ES-I3 (cell line): ENCODE data around the gene TSSK2.

Experiments used
- H3K36me3 ChIP-seq: 2 replicates; pipeline ENCODE4 v1.6.1; 2013; ENCODE audit warnings: mild to moderate bottlenecking, low read length, control low read depth, moderate library complexity; ENCODE audit not compliant: insufficient read depth
- H3K4me1 ChIP-seq: 2 replicates; pipeline ENCODE4 v1.6.1; 2013; ENCODE audit warnings: mild to moderate bottlenecking, control low read depth, low read length; ENCODE audit not compliant: insufficient read depth
- H3K9ac ChIP-seq: 2 replicates; pipeline ENCODE4 v1.6.1; 2013; ENCODE audit warnings: low read depth, mild to moderate bottlenecking, low read length, moderate library complexity
- H3K9me3 ChIP-seq: 2 replicates; pipeline ENCODE4 v1.6.1; 2013; ENCODE audit warnings: mild to moderate bottlenecking, low read length, moderate library complexity; ENCODE audit not compliant: control insufficient read depth, insufficient read depth

The TSSK2 gene

GRCh38 chr22:19180234-19180633, 49.1 kb downstream of the TSSK2 start:
- Histone ChIP-seq H3K9ac (no peak overlapping the region), H3K4me1 (peaks cover 25% of the 10 kb centered on the region; the same call in 1 of the 2 replicates)

GRCh38 chr22:19180740-19181410, 49.8 kb downstream of the TSSK2 start:
- Histone ChIP-seq H3K9me3 (no peaks in the 10 kb centered on the region), H3K36me3 (no peaks in the 10 kb centered on the region; the same call in 1 of the 2 replicates), H3K4me1 (peaks cover 19% of the 10 kb centered on the region; the same call in 1 of the 2 replicates), H3K9ac (no peak overlapping the region)

More at GRCh38 chr22:19180234-19180633, 49.1 kb downstream of the TSSK2 start:
- Histone ChIP-seq H3K9me3 (no peaks in the 10 kb centered on the region), H3K36me3 (no peaks in the 10 kb centered on the region; the same call in 1 of the 2 replicates)

- H3K9ac ChIP-seq: no peak overlapping the region
- no peaks in the 10 kb centered on the region for H3K9me3 ChIP-seq
- H3K4me1 ChIP-seq: peaks cover 8% of the 10 kb centered on the region; the same call in 1 of the 2 replicates
- H3K36me3 ChIP-seq: no peaks in the 10 kb centered on the region
Measured at GRCh38 chr22:19181786-19182471, 50.8 kb downstream of the TSSK2 start.
